ENCODE measurements around the gene MTRF1L.

- no peak for TF ChIP-seq CTCF (IDR thresholded peaks at IDR 0.05)
- TF ChIP-seq POLR2A (IDR thresholded peaks at IDR 0.05), result no peak
Measured at GRCh38 chr6:153031335-153031955, 28.9 kb upstream of the MTRF1L start.
